Kidney glomerular epithelial cell (primary cell): ENCODE data around the gene DRP2.
"Not testable (repeated sequence)": the region's sequence is repeated elsewhere in the genome, so short reads cannot be mapped to it uniquely, and the experiment has no call there.

ENCODE experiments used
- DNase-seq: peaks from one replicate; lab custom pipeline; 2025; lab: John Stamatoyannopoulos, UW

Gene DRP2

DNA sequence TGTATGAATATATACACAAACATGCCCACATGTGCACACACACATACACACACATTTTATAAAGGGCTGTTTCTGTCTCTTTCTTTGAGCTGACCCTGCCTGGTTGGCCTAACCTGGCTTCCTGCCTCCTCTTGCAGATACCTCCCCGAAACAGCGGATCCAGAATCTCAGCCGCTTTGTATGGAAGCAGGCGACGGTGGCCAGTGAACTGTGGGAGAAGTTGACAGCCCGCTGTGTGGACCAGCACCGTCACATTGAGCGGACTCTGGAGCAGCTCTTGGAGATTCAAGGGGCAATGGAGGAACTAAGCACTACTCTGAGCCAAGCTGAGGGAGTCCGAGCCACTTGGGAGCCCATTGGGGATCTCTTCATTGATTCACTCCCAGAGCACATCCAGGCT lies 21.9 kb downstream of the DRP2 start:
- DNase-seq, result no peak

DNA sequence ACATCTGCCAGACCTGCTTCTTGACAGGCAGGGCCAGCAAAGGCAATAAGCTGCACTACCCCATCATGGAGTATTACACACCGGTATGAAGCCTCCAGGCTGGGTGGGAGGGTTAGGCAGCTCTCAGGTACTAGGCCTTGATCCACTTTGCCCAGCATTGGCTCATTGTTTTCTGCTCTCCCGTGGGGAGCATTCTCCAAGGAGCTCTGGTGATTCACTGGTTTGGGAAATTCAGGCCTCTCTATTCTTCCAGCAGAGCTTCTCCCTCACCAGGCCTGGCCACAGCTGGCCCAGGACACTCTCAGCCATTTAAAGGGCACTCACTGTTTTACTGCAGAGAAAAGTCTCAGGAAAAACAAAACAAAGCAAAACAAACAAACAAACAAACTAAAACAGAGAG lies 33.0 kb downstream of the DRP2 start:
- DNase-seq, result no peak

DNA sequence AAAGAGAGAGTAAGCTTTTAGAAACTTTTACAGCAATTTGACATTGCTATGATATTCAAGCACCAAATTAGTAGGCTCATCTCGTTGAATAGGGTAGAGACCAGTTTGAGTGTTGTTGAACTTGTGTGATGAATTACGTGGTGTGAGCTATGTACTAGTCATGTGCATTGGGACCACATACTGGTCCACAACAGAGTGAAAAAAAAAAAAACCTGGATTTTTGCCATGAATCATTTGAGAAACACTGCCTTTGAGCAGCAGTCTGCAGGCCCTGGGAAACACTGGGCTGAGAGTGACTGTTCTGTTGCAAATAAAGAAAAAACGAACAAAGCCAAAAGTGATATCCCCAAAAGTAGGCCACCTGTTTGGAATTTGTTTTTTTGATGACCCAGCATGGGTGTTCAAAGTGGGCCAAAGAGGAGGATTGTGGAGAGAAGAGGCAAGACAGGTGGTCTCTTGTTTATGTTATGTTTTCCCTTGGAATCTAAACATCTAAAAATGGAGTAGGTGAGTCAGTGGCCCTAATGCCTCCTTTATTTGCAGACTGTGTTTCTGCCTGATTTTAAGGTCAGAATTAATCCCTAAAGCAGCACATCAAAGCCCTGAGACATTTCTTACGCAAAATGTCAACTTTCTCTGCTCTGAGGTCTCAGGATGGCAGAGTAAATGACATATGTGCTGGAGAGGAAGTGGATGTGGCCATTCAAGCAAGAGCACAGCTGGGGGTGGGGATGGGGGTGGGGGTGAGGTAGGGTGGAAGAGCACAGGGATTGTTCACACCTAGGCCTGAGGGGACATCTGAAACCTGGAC lies 38.1 kb downstream of the DRP2 start:
- DNase-seq, result no peak

DNA sequence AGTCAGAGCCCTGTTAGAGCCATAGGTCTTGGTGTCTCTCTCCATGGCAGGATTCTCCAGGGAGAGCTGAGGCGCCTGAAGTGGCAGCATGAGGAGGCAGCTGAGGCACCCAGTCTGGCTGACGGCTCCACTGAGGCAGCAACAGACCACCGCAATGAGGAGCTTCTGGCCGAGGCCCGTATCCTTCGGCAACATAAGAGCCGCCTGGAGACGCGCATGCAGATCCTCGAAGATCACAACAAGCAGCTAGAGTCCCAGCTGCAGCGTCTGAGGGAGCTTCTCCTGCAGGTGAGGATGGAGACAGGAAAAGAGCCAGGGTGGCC lies 38.6 kb downstream of the DRP2 start:
- no peak for DNase-seq

DNA sequence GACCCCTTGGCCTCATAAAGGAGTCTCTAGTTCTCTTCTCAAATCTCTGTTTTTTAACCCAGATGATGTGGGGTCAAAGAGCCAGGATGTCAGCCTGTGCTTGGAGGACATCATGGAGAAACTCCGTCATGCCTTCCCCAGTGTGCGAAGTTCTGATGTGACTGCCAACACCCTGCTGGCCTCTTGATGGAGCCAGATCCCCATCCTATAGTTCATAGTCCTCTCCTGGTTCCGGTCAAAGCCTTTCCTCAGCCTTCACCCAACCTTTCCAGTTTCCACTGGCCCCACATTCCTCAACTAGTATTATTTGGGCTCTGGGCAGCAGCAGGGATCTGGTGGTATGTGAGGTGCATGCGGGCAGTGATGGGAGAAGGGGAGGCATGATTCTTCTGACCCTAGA lies 40.8 kb downstream of the DRP2 start:
- DNase-seq, result no peak

DNA sequence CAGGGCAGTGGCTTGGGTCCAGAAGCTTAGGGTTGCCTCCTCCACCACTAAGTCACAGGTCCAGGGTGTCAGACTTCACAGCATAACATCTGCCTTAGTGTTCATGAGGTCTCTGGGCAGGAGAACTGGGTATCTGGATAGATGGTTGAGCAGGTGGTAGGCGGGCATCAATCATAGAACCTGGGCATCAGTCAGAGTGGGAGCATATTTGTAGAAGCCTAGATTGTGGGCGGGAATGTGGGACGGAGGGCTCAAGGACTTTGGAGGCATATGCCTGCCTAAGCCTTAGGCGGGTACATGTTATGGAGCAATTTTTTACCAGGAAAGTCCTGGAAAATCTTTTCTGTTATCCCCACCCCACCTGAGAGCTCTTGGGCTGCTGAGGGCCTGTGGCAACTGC lies 43.0 kb downstream of the DRP2 start:
- no peak for DNase-seq

DNA sequence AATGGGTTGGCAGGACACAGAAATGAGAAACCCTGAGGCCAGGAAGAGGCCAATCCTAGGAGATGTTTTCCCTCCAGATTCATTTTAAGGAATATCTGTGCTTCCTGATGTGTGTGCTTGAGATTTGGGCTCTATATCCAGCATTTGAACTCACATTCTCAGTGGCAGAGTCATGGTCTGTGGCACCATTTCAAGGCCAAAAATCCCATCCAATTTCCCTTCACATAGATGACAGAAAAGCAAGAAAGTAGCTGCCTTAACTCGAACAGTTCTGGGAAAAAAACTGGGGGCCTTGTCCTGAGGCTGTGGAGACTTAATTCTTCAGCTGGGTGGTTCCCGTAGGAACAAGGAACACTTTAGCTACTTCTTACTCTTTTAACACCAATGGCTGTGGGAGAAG lies 44.2 kb downstream of the DRP2 start:
- DNase-seq, result no peak

DNA sequence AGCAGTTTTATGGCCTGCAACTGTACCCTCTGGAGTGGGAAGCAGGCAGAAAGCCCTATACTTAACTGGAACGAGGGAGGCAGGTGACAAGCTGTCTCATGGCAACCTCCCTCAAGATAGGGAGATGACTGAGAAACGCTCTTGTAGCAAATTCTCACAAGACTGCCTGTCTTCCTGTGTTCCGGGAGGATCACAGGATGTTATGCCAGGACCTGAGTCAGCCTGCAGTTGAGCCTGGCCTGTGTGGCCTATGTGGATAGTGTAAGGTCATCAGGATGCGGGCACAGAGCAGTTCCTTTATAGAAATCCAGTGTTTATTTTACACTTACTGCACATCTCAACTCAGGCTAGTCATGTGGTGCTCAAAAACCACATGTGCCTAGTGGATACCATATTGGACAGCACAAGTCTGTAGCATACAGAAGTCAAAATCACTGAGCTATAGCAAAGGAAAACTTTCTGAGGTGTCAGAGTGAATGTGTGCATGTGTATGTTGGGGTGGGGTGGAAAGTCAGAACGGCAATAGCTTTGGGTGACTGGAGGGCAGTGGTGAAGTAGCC lies 46.4 kb downstream of the DRP2 start:
- peak; percentile 22 for DNase-seq

DNA sequence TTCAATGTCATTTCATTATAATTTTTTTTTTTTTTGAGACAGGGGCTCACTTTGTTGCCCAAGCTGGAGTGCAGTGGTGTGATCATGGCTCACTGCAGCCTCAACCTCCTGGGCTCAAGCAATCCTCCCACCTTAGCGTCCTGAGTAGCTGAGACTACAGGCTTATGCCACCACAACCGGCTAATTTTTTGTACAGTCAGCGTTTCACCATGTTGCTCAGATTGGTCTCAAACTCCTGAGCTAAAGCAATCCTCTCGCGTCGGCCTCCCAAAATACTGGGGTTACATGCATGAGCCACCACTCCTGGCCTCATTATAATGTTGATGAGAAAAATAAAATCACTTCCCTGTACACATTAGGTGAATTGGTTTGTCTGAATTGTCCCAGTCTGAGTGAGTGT lies 54.6 kb downstream of the DRP2 start:
- DNase-seq, result no peak

DNA sequence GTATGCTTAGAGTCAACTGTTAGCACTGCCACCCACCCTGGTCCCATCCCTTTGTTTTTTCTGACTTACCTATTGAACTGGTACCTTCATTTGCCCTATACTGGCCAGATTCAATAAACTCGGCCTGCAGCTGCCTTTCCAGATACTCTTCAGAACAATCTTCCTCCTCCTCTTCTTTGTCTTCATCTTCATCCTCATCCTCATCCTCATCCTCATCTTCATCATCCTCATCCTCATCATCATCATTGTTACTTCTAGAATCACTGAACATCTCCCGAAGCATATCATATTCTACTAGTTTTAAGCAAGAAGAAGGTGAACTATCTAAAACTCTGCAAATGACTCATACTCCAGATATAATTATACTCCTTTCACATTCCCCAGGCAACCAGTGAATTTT lies 56.7 kb downstream of the DRP2 start:
- DNase-seq, result no peak

DNA sequence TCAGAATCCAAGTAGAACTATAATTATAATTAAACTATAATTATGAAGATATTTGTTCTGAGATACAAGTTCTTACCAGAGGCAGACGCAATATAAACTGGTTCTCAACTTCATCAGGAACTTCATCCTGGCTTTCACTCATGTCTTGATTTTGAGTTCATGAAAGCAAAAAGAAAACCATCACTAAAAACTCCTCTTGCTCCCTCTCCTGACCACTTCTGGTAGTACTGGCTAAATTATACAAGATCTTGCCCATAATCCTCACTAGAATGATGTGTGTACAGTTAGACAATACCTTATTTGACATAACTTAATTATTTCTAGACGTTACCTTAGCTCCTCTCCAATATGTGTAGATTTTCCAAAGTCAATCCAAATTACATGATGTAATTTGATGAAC lies 67.8 kb downstream of the DRP2 start:
- DNase-seq, result peak; percentile 24

DNA sequence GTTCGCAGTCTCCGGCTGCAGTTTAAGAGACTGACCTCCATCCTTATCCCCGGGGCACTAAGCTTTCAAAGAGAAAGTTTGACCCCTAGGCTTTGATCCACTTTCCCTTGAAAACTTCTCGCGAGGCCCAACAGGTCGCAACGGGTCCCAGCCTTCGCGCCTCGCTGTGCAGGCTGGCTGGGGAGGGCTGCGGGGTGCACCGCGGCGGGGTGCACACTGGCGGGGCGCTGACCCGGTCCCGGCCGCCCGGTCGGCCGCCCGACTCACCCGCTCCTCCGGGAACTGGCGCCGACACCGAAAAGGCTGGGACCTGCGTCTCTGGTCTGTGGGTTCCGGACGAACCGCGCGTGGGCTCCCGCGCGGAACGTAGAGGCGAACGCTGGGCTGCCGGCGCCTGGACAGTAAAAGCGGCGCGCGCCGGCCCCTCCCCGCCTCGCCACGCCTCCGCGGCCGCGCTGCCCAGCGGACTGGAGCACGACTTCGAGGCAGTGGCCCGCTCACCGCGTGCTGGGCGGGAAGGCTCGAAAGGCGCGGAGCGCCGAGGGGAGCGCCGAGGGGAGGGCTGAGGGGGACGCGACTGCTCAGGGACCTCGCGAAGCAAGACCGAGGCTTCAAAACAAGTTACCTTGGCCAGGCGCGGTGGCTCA lies 71.5 kb downstream of the DRP2 start, which contains the start of gene TAF7L:
TSS of gene TAF7L (minus strand) at position 378 of the 647 bp plus-strand sequence. CDS start 3,791 bp downstream, outside the sequence.
- DNase-seq, result no peak

DNA sequence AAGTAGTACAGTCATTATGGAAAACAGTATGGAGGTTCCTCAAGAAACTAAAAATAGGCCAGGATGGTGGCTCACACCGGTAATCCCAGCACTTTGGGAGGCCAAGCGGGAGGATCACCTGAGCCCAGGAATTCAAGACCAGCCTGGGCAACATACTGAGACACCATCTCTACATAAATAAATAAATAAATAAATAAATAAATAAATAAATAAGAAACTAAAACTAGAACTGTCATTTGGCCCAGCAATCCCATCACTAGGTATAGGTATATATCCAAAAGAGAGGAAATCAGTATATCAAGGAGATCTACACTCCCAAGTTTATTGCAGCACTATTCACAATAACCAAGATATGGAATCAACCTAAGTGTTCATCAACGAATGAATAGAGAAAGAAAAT lies 76.0 kb downstream of the DRP2 start:
- DNase-seq, result not testable (repeated sequence)

DNA sequence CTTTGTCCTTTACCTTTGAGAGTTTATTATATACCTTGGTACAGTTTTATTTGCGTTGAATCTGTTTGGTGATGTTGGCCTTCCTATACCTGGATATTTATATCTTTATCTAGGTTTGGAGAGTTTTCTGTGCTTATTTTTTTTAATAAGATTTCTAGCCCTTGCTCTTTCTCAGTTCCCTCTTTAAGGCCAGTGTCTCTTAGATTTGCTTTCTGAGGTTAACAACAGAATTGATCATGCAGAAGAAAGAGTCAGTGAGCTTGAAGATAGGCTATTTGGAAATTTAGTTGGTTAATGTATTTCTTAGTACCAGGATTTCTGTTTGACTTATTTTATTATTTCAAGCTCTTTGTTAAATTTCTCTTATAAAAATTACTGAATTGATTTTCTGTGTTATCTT lies 84.2 kb downstream of the DRP2 start:
- no peak for DNase-seq
